Measurements from ENCODE around the gene ZNF543.

GRCh38 chr19:57355916-57356315, 35.6 kb downstream of the ZNF543 start:
- no peak for TF ChIP-seq CTCF (IDR thresholded peaks at IDR 0.05 in 4 of 5, conservative IDR thresholded peaks at IDR 0.05 in 1 of 5)
- no peak for TF ChIP-seq POLR2A (IDR thresholded peaks at IDR 0.05)

Data from gastrocnemius medialis (tissue), 4 donors.